H9 (cell line): ENCODE measurements around the gene REEP3. TPM values are rescaled to one million over a fixed set of nuclear protein-coding genes. Genes with fewer than 3 reads are reported as not detected.

Source experiments
- DNase-seq: peaks from one replicate; pipeline ENCODE4 v3.0.0-alpha.2; 2017
- H2AFZ ChIP-seq: one replicate; pipeline ENCODE4 v1.6.1; 2013; ENCODE audit warnings: mild to moderate bottlenecking, low read length, control low read depth, moderate library complexity
- H2AK5ac ChIP-seq: 2 replicates; pipeline ENCODE4 v1.6.1; 2013; ENCODE audit warnings: low read length, control low read depth, mixed read lengths; ENCODE audit not compliant: insufficient read length
- H2BK120ac ChIP-seq: one replicate; pipeline ENCODE4 v1.6.1; 2013; ENCODE audit warnings: low read depth, mild to moderate bottlenecking, low read length, control low read depth, inconsistent platforms; ENCODE audit not compliant: poor library complexity, severe bottlenecking
- H2BK12ac ChIP-seq: 2 replicates; pipeline ENCODE4 v1.6.1; 2013; ENCODE audit warnings: low read length, control low read depth, mixed read lengths, low read depth; ENCODE audit not compliant: insufficient read length
- H2BK15ac ChIP-seq: 2 replicates; pipeline ENCODE4 v1.6.1; 2013; ENCODE audit warnings: low read depth, low read length, control low read depth
- H2BK20ac ChIP-seq: one replicate; pipeline ENCODE4 v1.6.1; 2013; ENCODE audit warnings: low read depth, mild to moderate bottlenecking, low read length, control low read depth, inconsistent platforms; ENCODE audit not compliant: poor library complexity, severe bottlenecking
- H2BK5ac ChIP-seq: 2 replicates; pipeline ENCODE4 v1.6.1; 2013; ENCODE audit warnings: low read length, control low read depth, mixed read lengths; ENCODE audit not compliant: insufficient read length
- H3K14ac ChIP-seq: 2 replicates; pipeline ENCODE4 v1.6.1; 2013; ENCODE audit warnings: low read length, control low read depth; ENCODE audit not compliant: insufficient read depth
- H3K18ac ChIP-seq: 2 replicates; pipeline ENCODE4 v1.6.1; 2013; ENCODE audit warnings: low read depth, mild to moderate bottlenecking, mixed read lengths, low read length, control low read depth; ENCODE audit not compliant: insufficient read length
- H3K23ac ChIP-seq: 2 replicates; pipeline ENCODE4 v1.6.1; 2013; ENCODE audit warnings: low read length, control low read depth, mixed read lengths, low read depth; ENCODE audit not compliant: insufficient read length
- H3K23me2 ChIP-seq: 2 replicates; pipeline ENCODE4 v1.6.1; 2013; ENCODE audit warnings: low read depth, mild to moderate bottlenecking, mixed read lengths, low read length, control low read depth; ENCODE audit not compliant: insufficient read length, poor library complexity, severe bottlenecking
- H3K27ac ChIP-seq: 2 replicates; pipeline ENCODE4 v1.5.1; 2013; ENCODE audit warnings: low read length, control low read depth, mixed read lengths, low read depth; ENCODE audit not compliant: insufficient read length
- H3K27me3 ChIP-seq: 2 replicates; pipeline ENCODE4 v1.6.1; 2013; ENCODE audit warnings: low read length, control low read depth, inconsistent platforms; ENCODE audit not compliant: insufficient read depth
- H3K4ac ChIP-seq: 2 replicates; pipeline ENCODE4 v1.6.1; 2013; ENCODE audit warnings: low read depth, mild to moderate bottlenecking, control low read depth, inconsistent platforms, low read length, moderate library complexity
- H3K4me1 ChIP-seq: 2 replicates; pipeline ENCODE4 v1.6.1; 2013; ENCODE audit warnings: low read length, control low read depth, inconsistent platforms; ENCODE audit not compliant: insufficient read depth
- H3K4me2 ChIP-seq: 2 replicates; pipeline ENCODE4 v1.6.1; 2013; ENCODE audit warnings: low read length, control low read depth, mixed read lengths; ENCODE audit not compliant: insufficient read length, insufficient read depth
- H3K56ac ChIP-seq: 2 replicates; pipeline ENCODE4 v1.6.1; 2013; ENCODE audit warnings: low read depth, mild to moderate bottlenecking, mixed read lengths, low read length, control low read depth; ENCODE audit not compliant: insufficient read length
- H3K79me1 ChIP-seq: 2 replicates; pipeline ENCODE4 v1.6.1; 2013; ENCODE audit warnings: low read depth, mild to moderate bottlenecking, moderate library complexity, low read length, control low read depth, inconsistent platforms; ENCODE audit not compliant: insufficient read depth, poor library complexity, severe bottlenecking
- H3K79me2 ChIP-seq: 2 replicates; pipeline ENCODE4 v1.6.1; 2013; ENCODE audit warnings: low read length, control low read depth, inconsistent platforms; ENCODE audit not compliant: insufficient read depth
- H3K9ac ChIP-seq: 2 replicates; pipeline ENCODE4 v1.6.1; 2013; ENCODE audit warnings: low read length, control low read depth, mixed read lengths; ENCODE audit not compliant: insufficient read length; ENCODE audit errors: extremely low read depth
- H3K9me3 ChIP-seq: one replicate; pipeline ENCODE4 v1.6.1; 2013; ENCODE audit warnings: low read depth, low read length, inconsistent platforms; ENCODE audit not compliant: control insufficient read depth
- H3T11ph ChIP-seq: one replicate; pipeline ENCODE4 v1.6.1; 2013; ENCODE audit warnings: mild to moderate bottlenecking, low read length, control low read depth, inconsistent platforms
- H4K20me1 ChIP-seq: one replicate; pipeline ENCODE4 v1.6.1; 2013; ENCODE audit not compliant: control insufficient read depth, insufficient read length, insufficient read depth
- H4K5ac ChIP-seq: 2 replicates; pipeline ENCODE4 v1.6.1; 2013; ENCODE audit warnings: low read depth, mild to moderate bottlenecking, mixed read lengths, low read length, control low read depth; ENCODE audit not compliant: insufficient read length
- H4K8ac ChIP-seq: replicated peaks from 2 replicates; pipeline ENCODE4 v1.6.1; 2013; ENCODE audit warnings: low read length, control low read depth, mixed read lengths, low read depth; ENCODE audit not compliant: insufficient read length
- H4K91ac ChIP-seq: 2 replicates; pipeline ENCODE4 v1.6.1; 2013; ENCODE audit warnings: low read depth, mild to moderate bottlenecking, moderate library complexity, mixed read lengths, low read length, control low read depth; ENCODE audit not compliant: insufficient read length
- H3K27ac Mint-ChIP-seq, 3 experiments: 2 replicates in 2 of 3; 3 replicates in 1 of 3; pipeline ENCODE4 v1.8.0; 2020 to 2021; ENCODE audit warnings: mixed read lengths in 3 of 3, mild to moderate bottlenecking in 1 of 3, moderate library complexity in 1 of 3
- H3K27me3 Mint-ChIP-seq: 2 replicates; pipeline ENCODE4 v1.8.0; 2021; ENCODE audit warnings: low read depth, mild to moderate bottlenecking, moderate library complexity, mixed read lengths
- H3K36me3 Mint-ChIP-seq, 3 experiments: 2 replicates in 2 of 3; 3 replicates in 1 of 3; pipeline ENCODE4 v1.8.0; 2020 to 2021; ENCODE audit warnings: low read depth in 3 of 3, mixed read lengths in 3 of 3; ENCODE audit not compliant: insufficient read depth in 1 of 3
- H3K4me1 Mint-ChIP-seq, 2 experiments: 2 replicates each; pipeline ENCODE4 v1.8.0; 2020; ENCODE audit warnings: mixed read lengths in 2 of 2
- H3K4me3 Mint-ChIP-seq, 2 experiments: 2 replicates in 1 of 2; 3 replicates in 1 of 2; pipeline ENCODE4 v1.8.0; 2020 to 2021; ENCODE audit warnings: mild to moderate bottlenecking in 2 of 2, mixed read lengths in 2 of 2, moderate library complexity in 1 of 2
- H3K9me3 Mint-ChIP-seq, 2 experiments: 2 replicates in 1 of 2; 3 replicates in 1 of 2; pipeline ENCODE4 v1.8.0; 2020; ENCODE audit warnings: mild to moderate bottlenecking in 2 of 2, mixed read lengths in 2 of 2, moderate library complexity in 1 of 2
- CTCF ChIP-seq: fragments of 200-600 bp; sonication (generic); conservative IDR thresholded peaks from 3 replicates; pipeline ENCODE4 v1.8.0; 2021; ENCODE audit warnings: antibody characterized with exemption, mild to moderate bottlenecking
- WGBS: extraction: QIAGEN DNeasy Blood & Tissue Kit; methylation state at CpG from one replicate; pipeline ENCODE4 v1.1.7; 2013; ENCODE audit warnings: missing lambda C conversion rate, low lambda C conversion rate, mixed read lengths; ENCODE audit not compliant: insufficient read length; ENCODE audit errors: extremely low coverage; 5-methylcytosine and 5-hydroxymethylcytosine counted together
- total RNA-seq: library from RNA; stranded (reverse); gene quantifications from 2 replicates; pipeline ENCODE4 v1.2.1, GENCODE V29; 2021

Gene REEP3
- total RNA-seq, 1 experiment from 2014 or later = 21.4 TPM

- Histone ChIP-seq H3K79me2 (no peaks in the 10 kb centered on the region), H3K14ac (no peak overlapping the region), H3K23ac (no peak overlapping the region), H4K5ac (no peak overlapping the region), H3K23me2 (no peaks in the 10 kb centered on the region), H3K9me3 (no peaks in the 10 kb centered on the region), H3K79me1 (no peaks in the 10 kb centered on the region), H4K8ac (no peak overlapping the region), H3T11ph (no peak overlapping the region), H2BK12ac (no peak overlapping the region), H2BK5ac (no peak overlapping the region), H3K27ac (no peak overlapping the region), H4K91ac (no peak overlapping the region), H3K4me2 (no peak overlapping the region), H3K4me1 (peaks cover 1% of the 10 kb centered on the region; the same call in 1 of the 2 replicates), H3K18ac (no peak overlapping the region), H2BK15ac (no peak overlapping the region), H3K56ac (no peak overlapping the region), H2BK20ac (no peak overlapping the region), H2BK120ac (no peak overlapping the region), H4K20me1 (no peaks in the 10 kb centered on the region), H3K27me3 (no peaks in the 10 kb centered on the region), H2AFZ (no peak overlapping the region), H3K4ac (no peak overlapping the region), H2AK5ac (no peak overlapping the region), H3K9ac (no peak overlapping the region)
- Mint-ChIP-seq H3K36me3 (no peaks in the 10 kb centered on the region), H3K4me3 (no peak overlapping the region), H3K27me3 (no peaks in the 10 kb centered on the region), H3K9me3 (no peaks in the 10 kb centered on the region), H3K27ac (peak overlapping the region in 2 of 3 experiments; percentile 32 to 44; a peak in 2 of 7 replicates), H3K4me1 (peaks cover 12 to 13% of the 10 kb centered on the region in 2 experiments)
- WGBS = no CpG with 5 or more reads among the region's 3 CpGs
- no peak for TF ChIP-seq CTCF
- DNase-seq = no peak
These were observed 41.2 kb downstream of the REEP3 start for GRCh38 chr10:63562391-63562790.
